ENCODE measurements around the gene UBA7.

UBA7 gene

DNA sequence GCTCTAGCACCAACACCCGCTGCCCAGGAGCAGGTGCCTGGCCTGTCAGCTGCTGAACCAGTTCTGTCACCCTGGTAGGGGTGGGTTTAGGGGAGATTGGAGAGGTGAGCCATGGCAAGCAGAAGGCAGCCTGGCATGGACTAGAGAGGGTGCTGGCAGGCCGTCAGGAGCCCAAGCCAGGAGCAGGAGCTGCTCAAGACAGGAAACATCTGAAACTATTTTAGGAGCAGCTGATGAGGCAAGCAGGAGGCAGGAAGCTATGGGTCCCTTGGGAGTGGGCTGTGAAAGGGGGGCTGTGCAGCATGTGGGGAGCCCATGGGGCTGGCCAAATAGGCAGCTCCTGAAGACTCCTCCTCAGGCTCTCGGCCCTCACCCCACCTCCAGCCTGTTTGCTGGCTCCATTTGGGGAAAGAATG, 8.4 kb downstream of the UBA7 start:
- DNase-seq (ENCODE audit: low read depth in 2 of 2) = no peak

DNA sequence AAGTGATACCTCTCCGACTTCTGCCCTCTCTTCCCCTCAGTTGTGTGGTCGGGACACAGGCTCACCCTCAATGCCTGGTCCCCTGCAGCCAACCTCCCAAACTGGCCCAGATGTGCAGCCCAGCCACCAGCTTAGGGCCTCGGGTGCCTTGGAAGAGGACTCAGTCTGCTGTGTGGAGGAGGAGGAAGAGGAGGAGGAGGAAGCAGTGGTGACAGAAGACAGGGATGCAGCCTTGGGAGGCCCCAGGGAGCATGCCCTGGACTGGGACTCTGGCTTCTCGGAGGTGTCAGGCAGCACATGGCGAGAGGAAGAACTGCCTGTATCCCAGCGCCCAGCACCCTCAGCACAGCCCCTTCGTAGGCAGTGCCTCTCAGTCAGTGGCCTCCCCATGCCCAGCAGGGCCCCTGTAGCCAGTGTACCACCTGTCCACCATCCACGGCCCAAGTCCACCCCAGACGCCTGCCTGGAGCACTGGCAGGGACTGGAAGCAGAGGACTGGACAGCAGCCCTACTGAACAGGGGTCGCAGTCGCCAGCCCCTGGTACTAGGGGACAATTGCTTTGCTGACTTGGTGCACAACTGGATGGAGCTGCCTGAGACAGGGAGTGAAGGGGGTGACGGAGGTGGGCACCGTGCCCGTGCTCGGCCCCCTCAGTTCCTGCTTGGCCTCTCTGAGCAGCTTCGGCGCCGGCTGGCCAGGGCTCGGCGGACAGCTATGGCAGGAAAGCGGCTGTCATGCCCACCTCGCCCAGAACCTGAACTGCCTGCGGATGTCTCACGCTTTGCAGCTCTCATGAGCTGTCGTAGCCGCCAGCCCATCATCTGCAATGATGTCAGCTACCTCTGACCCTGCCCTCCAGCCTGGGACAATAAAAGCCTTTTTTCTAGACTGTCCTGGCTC, 9.4 kb downstream of the UBA7 start:
- DNase-seq (ENCODE audit: low read depth in 2 of 2) = no peak

DNA sequence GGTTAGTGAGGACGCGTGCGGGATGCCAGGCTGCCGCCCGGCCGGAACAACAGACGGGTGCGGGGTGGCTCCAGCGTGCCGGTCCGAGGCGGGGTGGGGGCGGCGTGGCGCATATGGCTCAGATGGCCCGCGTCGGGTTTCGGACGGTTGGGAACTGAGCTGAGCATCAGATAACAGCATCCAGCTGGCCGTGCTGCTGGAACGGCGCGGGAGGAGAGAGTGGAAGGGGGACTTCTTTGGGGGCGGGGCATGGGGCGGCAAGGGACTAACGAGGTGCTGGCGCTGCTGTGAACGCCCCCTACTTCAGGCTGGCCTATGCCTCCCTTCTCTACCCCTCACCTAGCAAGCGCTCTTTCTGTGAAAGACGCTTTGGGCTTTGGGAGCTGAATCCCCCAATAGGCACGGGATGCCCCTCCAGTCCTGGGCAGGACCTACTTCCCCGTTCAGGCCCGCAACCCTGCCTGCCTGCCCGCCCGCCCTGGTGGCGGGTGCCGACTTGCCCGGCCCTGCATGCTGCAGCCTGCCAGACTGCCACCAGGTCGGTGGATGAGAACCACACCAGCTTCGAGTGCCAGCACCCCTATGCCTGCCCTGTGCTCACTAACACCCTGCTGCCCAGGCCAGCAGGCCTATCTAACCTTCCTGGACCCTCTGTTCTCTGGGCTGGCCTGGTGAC, 10.2 kb downstream of the UBA7 start:
- DNase-seq (ENCODE audit: low read depth in 2 of 2) = no peak

DNA sequence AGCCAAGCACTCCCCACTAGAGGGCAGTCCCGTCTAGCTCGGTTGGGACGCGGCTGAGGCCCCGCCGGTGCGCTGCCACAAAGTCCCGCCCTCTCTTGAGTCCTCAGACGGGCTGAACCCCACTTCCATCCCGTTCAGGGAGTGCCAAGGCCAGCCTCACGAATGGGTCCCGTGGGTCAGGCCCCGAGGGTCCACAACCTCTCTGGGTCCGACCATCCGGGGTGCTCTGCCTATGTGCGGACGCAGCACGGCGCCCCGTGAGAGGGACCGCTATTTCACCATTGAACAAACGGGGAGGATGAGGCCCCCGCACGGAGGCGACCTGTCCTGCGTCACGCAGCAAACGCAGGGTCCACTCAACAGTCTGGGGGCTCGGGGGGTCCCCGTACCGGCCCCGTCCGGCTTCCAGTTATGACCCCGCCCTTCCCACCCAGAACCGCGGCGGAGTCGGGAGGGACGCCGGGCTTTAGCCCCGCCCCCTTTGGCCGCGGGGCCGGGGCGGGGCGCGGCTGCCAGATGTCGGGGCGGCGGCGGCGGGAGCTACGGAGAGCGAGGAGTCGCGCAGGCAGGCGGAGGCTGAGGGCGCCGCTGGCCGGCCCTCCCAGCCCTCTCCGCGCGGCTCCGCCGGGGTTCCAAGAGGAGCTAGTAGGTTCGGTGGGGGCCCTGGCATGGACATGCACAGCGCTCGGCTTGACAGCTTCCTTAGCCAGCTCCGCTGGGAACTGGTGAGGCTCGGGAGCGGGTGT, 10.9 kb downstream of the UBA7 start, which contains the start of gene INKA1:
TSS of gene INKA1 (plus strand) at position 543 of the 746 bp plus-strand sequence. CDS start at position 675, 132 bp downstream.
- peak; percentile 67 to 72 for DNase-seq (ENCODE audit: low read depth in 2 of 2)

DNA sequence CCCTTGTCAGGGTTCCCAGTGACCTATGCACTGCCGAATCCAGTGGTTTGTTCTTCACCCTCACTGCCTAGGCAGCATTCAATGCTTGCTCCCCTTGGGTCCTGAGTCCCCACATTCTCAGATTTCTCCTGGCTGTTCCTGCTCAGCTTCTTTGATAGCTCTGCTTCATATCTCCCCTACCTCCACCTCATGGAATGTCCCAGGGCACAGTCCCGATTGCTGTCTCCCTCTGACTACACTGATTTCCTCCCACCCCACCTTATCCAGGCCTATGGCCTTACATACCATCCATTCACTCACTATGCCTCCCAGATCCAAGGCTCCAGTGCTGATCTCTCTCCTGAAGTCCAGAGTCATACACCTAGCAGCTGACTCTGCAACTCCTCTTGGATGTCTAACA, 12.6 kb downstream of the UBA7 start:
- DNase-seq (ENCODE audit: low read depth in 2 of 2) = no peak

DNA sequence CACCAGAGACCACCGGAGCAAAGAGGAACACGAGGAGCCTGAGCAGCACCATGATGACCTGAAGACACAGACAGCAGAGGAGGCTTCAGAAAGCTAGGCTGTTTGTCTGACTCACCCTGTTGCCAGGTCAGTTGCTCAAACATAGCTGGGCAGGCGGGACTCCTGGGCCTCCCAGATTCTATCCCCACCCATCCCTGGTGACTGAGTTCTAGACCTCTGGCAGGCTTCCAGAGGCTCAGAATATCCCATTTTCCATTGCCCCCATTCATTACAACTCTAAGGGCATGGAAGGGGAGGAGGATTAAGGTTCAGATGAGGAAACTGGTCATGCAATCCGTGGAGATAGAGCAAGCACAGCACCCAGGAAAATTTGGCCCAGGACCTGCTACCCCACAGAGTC, 14.0 kb downstream of the UBA7 start, which contains the start of gene CDHR4:
TSS of gene CDHR4 (minus strand) at position 113 of the 400 bp plus-strand sequence. CDS start at position 52, 61 bp downstream.
- DNase-seq (ENCODE audit: low read depth in 2 of 2) = no peak

DNA sequence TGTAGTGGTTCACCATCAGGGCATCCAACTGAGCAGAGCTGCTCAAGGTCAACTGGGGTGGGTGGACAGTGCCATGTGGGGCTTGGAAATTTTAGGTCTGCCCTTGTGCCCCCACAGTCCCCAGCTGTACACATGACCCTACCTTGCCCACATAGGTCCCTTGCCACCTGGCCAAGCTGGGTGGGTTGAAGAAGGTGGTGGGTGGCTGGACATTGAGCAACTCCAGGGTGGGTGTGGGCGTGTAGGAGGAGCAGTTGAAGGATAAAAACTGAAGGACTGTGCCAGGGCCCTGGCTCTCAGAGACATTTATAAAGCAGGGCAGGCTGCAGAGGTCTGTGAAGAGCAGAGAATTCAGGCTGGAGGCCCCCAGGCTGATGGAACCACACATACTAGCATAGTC, 14.6 kb downstream of the UBA7 start:
- DNase-seq (ENCODE audit: low read depth in 2 of 2) = no peak

DNA sequence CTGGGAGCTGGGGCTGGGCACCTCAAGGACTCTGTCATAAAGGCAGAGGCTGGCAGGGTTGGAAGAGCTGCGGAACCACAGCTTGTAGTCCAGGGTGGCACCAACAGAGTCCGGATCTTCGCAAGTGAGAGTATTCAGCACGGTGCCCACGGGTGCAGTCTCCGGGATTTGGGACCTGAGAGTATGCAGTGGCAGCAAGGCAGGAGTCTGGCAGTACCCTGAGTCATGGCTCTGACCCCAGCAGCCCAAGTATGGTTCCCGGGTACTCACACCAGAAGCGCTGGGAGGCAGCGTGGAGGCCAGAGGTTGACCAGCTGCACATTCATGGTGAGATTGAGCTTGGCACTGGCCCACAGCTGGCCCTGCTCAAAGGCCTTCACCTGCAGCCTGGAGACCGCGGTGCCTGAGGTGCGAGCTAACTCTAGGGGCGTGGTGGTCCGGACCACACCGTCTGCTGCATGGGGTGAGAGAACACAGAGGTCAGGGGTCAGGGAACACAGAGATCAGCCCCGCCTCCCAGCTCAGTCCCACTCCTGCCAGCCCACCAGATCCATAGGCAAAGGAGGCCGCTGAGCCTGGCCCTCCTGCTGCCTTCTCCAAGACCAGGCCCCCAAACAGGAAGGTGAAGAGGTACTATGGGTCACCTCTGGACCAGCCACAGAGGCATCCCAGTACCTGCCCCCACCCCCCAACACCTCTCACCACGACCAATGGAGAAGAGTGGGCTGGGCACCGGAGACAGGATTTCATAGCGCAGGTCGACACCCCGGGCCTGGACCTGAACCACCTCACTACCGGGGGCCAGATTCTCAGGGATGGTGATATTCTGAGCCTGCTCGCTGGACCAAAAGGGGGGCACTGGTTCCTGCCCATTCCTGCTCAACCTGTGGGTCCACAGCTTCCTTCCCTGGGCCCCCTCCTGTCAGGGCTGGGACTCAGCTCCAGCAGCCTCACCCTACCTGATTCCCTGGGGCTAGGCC, 18.5 kb downstream of the UBA7 start:
- DNase-seq (ENCODE audit: low read depth in 2 of 2) = no peak

DNA sequence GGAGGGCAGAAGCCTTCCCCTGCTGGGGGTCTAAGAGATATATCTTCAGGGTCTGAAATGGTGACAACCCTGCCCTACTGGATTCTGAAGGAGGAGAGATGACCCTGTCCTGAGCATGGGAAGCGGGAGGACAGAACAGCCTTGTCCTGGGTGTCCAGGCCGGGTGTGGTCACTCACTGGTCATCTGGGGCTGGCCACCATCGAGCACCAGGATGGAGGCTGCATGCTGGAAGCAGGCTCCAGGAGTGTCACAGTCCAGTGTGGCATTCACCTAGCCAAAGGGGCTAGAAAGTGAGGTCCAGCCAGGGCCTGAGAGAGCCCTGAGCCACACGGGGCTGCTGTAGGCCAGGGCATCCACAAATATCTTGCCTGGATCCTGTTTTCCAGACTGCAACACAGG, 19.3 kb downstream of the UBA7 start:
- no peak for DNase-seq (ENCODE audit: low read depth in 2 of 2)

DNA sequence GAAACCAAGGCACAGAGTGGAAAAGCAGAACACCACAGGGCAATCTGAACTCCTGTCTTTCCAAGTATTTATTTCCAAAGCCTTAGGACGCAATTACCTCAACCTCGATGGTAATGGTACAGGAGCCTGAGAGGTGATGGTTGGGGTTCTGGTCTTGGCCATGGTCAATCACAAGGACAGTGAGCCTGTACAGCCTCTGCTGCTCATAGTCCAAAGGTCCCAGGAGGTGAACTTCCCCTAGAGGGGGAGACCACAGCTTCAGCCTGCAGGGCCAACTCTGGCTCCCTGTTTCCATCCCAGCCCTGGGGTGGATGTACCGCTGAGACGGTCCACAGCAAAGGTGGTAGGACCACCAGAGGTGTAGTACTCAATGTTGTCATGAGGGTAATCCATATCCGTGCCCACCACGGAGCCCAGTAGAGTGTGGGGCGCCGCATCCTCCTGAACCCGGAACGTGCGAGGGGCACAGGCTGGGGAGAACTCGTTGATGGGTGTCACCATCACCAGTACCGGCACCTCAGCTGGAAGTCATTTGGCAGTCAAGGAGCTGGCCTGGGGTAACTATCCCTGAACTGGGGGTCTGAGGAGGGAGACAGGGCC, 20.2 kb downstream of the UBA7 start:
- no peak for DNase-seq (ENCODE audit: low read depth in 2 of 2)

DNA sequence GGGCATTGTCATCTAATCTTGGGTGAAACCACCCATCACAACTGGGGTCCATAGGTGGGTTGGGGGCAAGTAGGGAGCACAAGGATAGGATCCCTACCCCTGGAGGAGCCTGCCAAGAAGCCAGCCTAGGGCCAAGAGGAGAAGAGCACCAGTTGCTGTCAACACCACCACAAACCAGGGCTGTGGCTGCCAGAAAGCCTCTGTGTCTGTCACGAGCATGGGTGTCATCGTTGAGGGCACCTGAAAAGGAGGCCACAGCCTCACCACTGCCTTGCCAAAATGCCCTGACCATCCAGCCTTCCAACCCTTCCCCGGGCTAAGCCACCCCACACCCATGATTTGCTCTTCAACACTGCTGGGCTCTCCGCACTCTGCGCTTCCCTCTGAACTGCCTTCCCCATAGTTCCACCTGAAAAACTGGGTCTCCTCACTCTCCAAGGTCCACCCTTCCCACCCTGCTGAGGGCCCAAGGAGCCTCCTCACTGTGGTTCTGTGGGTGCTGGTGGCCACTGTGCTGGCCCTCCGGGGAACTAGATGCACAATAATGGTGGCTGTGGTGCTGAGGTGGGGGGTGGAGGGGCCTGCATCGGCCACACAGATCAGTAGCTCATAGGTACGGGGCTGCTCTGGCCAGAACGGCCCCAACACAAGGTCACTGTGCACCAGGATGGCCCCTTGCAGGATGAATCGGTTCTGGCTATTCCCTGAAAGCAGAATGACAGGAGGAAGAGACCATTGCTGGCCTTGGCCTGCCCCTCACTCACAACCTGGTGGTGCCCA, 21.2 kb downstream of the UBA7 start:
- no peak for DNase-seq (ENCODE audit: low read depth in 2 of 2)

DNA sequence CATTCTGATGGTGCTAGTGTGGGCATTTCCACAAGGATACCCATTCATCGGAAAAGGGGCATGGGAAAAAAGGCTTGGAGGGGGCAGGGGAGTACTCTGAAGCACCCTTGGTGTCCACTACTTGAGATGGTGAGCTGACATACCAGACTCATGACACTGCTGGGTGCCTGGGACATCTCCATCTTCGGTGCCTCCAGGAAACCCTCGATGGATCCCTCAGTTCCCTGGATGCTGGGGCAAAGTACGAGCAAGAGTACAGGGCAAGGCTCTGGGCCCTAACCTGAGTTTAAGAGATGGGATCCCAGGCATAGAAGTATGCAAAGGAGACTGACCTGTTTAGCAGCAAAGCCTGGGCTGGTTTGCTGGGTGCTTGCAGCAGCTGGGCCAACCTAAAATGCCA, 22.2 kb downstream of the UBA7 start:
- DNase-seq (ENCODE audit: low read depth in 2 of 2) = no peak

DNA sequence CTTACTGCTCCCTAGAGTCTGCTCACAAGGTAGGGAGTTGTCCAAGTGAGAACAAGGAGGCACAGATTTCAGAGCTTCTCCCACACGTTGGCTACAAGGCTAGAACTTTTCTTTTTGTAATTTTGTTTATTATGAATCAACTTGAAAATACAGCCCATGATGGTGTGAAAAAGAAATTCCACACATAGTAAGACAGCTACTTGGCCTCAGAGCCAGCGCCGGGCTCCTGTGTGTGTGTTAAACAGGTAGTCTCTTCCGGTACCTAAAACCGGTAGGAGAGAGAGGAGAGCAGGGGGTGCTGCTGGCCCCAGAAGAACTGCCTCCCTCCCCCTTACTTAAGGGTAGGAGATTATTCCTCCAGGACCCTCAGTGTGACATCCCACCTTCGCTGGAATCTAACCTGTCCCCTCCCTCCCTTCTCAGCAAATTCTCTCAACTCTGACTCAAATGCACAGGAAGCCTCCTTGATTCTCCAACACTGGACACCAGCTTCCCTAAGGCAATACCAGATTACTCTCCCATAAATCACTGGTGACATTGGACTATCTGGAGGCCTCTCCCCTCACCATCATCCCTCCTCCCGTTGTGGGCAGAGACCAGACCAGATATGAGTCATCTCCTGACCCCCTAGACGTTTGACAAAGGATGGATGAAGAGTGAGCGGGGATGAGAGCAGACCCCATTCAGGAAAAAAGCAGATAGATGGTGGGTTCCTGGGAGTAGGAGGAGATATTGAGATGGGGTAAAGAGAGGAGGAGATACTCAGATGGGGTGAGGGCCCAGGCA, 22.9 kb downstream of the UBA7 start:
- DNase-seq (ENCODE audit: low read depth in 2 of 2) = no peak

DNA sequence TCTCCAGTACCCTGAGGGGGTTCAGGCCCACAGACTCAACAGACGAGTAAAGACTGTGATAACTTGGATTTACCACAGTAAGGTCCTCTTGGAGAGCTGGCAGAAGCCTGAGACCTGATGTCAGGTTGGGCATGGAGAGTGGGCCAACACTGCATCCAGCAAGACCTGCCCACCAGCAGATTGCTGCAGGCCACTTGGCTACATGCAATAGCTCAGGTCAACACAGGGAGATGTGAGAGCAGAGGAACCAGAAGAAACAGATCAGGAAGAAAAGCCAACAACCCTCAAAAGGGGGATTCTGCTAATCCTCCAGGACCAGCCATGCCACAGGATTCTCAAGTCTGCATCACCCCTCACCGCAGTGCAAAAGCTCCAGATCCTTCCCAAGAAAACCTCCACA, 25.7 kb downstream of the UBA7 start:
- DNase-seq (ENCODE audit: low read depth in 2 of 2) = no peak

DNA sequence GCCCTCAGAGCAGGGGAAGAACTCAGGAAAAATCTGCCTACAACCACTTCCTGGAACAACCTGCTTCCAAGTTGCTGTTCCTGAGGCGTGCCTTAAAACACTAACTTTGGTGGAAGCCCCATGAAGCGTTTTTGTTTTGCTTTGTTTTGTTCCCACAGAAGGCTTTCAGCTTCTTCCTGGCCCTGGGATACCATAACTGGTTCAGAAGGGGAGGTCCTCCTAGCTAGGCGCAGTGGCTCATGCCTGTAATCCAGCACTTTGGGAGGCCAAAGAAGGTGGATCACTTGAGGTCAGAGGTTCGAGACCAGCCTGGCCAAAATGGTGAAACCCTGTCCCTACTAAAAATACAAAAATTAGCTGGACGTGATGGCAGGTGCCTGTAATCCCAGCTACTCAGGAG, 26.2 kb downstream of the UBA7 start:
- DNase-seq (ENCODE audit: low read depth in 2 of 2) = no peak

DNA sequence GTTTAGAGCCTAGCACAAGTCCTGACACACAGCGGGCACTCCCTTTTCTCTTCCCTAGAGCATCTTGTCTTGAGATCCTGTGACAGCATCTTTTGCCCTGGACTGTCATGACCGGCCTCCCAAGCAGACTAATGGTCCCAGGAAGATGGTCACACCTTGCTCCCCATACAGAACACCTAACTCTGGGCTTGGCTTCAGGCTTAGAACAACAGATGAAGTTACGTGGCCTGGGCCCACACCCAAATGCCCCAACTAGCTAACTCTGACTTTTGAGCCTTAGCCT, 26.6 kb downstream of the UBA7 start:
- no peak for DNase-seq (ENCODE audit: low read depth in 2 of 2)

DNA sequence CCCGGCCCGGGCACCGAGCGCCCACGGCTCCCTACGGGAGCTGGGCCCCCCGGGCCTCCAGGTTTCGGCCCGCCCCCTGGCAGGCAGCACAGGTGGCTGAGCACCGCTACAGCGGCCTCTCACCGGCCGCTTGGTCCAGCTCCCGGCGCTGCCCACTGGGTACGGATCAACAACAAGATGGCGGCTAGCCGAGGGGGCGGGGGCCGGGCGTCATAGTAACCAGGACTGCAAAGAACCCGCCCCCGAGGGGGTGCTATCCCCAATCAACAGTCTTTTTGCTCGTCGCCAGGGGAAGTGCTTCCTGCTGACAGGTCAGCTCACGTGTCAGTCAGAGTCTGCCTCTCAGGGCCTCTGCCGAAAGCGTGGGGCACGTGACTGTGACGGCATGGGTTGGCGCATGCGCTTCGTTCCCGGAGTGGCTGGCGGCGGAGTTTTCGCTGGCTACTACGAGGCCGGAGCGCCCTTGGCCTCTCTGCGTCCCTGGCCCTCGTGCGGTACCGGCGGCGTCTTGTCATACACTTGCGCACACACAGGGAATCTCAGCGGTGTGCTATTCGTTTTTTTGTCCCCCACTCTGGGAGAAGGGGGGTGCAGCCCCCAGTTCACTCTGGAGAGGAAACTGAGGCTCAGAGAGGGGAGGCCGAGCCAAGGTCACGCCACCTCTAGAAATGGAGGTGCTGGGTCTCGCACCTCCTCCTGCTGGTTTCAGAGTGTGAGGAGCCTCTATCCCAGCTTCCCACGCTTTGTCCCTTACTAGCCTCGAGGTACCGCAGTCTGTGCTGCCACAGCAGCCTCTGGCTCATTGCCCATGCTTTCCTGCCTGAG, 27.2 kb downstream of the UBA7 start, which contains the start of gene IP6K1:
TSS of gene IP6K1 (minus strand) at position 186 of the 825 bp plus-strand sequence. CDS start 38,502 bp downstream, outside the sequence.
- DNase-seq (ENCODE audit: low read depth in 2 of 2) = peak; percentile 99 to 100
